A673 (cell line): Measurements from ENCODE around the gene DYNLT2. TPM values are rescaled to one million over a fixed set of nuclear protein-coding genes. Genes with fewer than 3 reads are reported as not detected.

Experiments used
- BruUV-seq: library from RNA; stranded (reverse); fragments of 400-500 nt; replicated peaks from 2 replicates; lab custom pipeline; 2021; lab: Mats Ljungman, UMichigan
- CTCF ChIA-PET: fragments of 300-600 bp; sonication (Branson Sonifier 250); formaldehyde crosslinking; loops from one replicate; lab custom pipeline; 2022; ENCODE audit warnings: antibody characterized with exemption; lab: Charles Lee
- POLR2A ChIA-PET: fragments of 300-600 bp; sonication (Branson Sonifier 250); formaldehyde crosslinking; loops from one replicate; lab custom pipeline; 2022; ENCODE audit warnings: antibody characterized with exemption; ENCODE audit not compliant: low non-redundant PET; lab: Charles Lee
- DNase-seq: peaks from one replicate; pipeline ENCODE4 v3.0.0-alpha.2; 2015; ENCODE audit warnings: low spot score
- H3K27ac ChIP-seq: fragments of 200-600 bp; sonication (generic); 2 replicates; pipeline ENCODE4 v1.5.1; 2016; ENCODE audit warnings: mixed run types, low read depth, mild to moderate bottlenecking, mixed read lengths, antibody characterized with exemption, low read length; ENCODE audit not compliant: poor library complexity, severe bottlenecking
- H3K27me3 ChIP-seq: fragments of 200-600 bp; sonication (generic); replicated peaks from 2 replicates; pipeline ENCODE4 v1.6.1; 2017; ENCODE audit warnings: mixed run types, low read depth, mild to moderate bottlenecking, mixed read lengths, antibody characterized with exemption, low read length; ENCODE audit not compliant: insufficient read depth, poor library complexity
- H3K36me3 ChIP-seq: fragments of 200-600 bp; sonication (generic); 2 replicates; pipeline ENCODE4 v1.6.1; 2016; ENCODE audit warnings: mixed run types, mild to moderate bottlenecking, mixed read lengths, antibody characterized with exemption, low read length; ENCODE audit not compliant: insufficient read depth, poor library complexity, severe bottlenecking
- H3K4me1 ChIP-seq: fragments of 200-600 bp; sonication (generic); 2 replicates; pipeline ENCODE4 v1.6.1; 2017; ENCODE audit warnings: mixed run types, mild to moderate bottlenecking, mixed read lengths, antibody characterized with exemption, low read length; ENCODE audit not compliant: insufficient read depth, poor library complexity, severe bottlenecking
- H3K4me3 ChIP-seq: fragments of 200-600 bp; sonication (generic); 2 replicates; pipeline ENCODE4 v1.5.1; 2016; ENCODE audit warnings: low read depth, mixed run types, mild to moderate bottlenecking, mixed read lengths, low read length; ENCODE audit not compliant: poor library complexity, severe bottlenecking
- H3K9me3 ChIP-seq: fragments of 200-600 bp; sonication (generic); 2 replicates; pipeline ENCODE4 v1.6.1; 2016; ENCODE audit warnings: mixed run types, low read depth, mild to moderate bottlenecking, mixed read lengths, antibody characterized with exemption, low read length; ENCODE audit not compliant: poor library complexity, severe bottlenecking
- EZH2 ChIP-seq: fragments of 200-600 bp; sonication (generic); IDR thresholded peaks from 2 replicates; pipeline ENCODE4 v1.6.1; 2017; ENCODE audit warnings: borderline replicate concordance, low read depth, mild to moderate bottlenecking, mixed read lengths, antibody characterized with exemption, low read length; ENCODE audit not compliant: poor library complexity, severe bottlenecking
- intact Hi-C: fragments of 100-400 bp; cut with micrococcal nuclease; formaldehyde crosslinking; loops from one replicate; pipeline ENCODE4 v1.10.0; 2022; ENCODE audit not compliant: unreplicated experiment
- total RNA-seq: library from RNA; stranded (reverse); gene quantifications from 2 replicates; pipeline ENCODE4 v1.2.3, GENCODE V29; 2021
- TF ChIP-seq, protein P1 (sequence below): fragments of 300-800, 200-600 bp; sonication (generic); conservative IDR thresholded peaks from 2 replicates; pipeline ENCODE4 v1.5.1; 2017; ENCODE audit warnings: low read depth, mild to moderate bottlenecking, antibody characterized with exemption, low read length, moderate library complexity, mixed read lengths

The DYNLT2 gene
- total RNA-seq, 1 experiment from 2014 or later: 2.4 TPM

DNA sequence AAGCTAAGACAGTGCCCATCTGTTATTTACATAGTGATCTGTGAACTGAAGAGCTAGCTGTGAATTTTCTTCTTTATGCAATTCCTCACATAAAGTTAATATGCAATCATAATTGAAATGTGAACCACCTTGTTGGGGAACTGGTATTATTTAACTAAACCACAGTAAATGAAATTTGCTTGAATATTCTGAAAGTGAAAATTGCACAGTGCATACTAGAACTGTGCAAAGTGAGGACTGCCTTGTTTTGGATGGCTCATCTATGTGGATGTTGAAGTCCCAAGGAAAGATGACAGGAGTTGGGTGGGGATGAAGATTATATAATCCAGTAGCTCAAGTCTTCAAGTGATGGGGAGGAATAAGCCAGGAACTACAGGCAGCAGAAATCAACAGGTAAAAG, 21.4 kb downstream of the DYNLT2 start:
- Histone ChIP-seq H3K4me1 (peaks cover 18% of the 10 kb centered on the region), H3K27ac (no peak overlapping the region), H3K36me3 (no peaks in the 10 kb centered on the region), H3K4me3 (no peak overlapping the region), H3K9me3 (no peaks in the 10 kb centered on the region), H3K27me3 (no peaks in the 10 kb centered on the region)
- intact Hi-C loops: no loop called here
- BruUV-seq: no TSS peak
- DNase-seq: no peak
- CTCF ChIA-PET: no interaction called here
- POLR2A ChIA-PET: no interaction called here
- TF ChIP-seq, protein P1, sequence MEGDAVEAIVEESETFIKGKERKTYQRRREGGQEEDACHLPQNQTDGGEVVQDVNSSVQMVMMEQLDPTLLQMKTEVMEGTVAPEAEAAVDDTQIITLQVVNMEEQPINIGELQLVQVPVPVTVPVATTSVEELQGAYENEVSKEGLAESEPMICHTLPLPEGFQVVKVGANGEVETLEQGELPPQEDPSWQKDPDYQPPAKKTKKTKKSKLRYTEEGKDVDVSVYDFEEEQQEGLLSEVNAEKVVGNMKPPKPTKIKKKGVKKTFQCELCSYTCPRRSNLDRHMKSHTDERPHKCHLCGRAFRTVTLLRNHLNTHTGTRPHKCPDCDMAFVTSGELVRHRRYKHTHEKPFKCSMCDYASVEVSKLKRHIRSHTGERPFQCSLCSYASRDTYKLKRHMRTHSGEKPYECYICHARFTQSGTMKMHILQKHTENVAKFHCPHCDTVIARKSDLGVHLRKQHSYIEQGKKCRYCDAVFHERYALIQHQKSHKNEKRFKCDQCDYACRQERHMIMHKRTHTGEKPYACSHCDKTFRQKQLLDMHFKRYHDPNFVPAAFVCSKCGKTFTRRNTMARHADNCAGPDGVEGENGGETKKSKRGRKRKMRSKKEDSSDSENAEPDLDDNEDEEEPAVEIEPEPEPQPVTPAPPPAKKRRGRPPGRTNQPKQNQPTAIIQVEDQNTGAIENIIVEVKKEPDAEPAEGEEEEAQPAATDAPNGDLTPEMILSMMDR: no peak
- no peak for TF ChIP-seq EZH2

DNA sequence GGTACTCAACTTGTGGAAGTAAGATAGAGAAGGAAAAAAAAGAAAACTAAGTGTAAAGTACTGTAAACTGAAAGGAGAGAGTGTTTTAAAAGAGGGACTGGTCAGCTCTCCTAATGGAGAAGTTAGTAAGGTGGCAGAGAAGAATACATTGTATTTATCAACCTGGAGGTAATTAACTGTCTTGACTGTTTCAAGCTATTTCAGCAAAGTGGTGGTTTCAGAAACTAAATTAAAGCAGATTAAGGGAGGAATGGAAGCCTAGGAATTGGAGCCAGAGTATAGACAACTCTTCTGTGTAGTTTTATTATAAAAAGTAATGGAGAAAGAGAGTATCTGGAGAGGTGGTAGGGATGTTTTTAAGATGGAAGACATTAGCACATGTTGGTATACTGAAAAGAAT, 24.4 kb downstream of the DYNLT2 start:
- DNase-seq: no peak
- no peak overlapping the region for H3K27ac ChIP-seq
- H3K36me3 ChIP-seq: no peaks in the 10 kb centered on the region
- TF ChIP-seq EZH2: no peak
- TF ChIP-seq, protein P1: no peak
- H3K27me3 ChIP-seq: no peaks in the 10 kb centered on the region
- H3K4me1 ChIP-seq: peaks cover 25% of the 10 kb centered on the region
- ChIA-PET CTCF (no interaction called here), POLR2A (no interaction called here)
- no TSS peak for BruUV-seq
- intact Hi-C loops: no loop called here
- H3K4me3 ChIP-seq: no peak overlapping the region
- no peaks in the 10 kb centered on the region for H3K9me3 ChIP-seq

DNA sequence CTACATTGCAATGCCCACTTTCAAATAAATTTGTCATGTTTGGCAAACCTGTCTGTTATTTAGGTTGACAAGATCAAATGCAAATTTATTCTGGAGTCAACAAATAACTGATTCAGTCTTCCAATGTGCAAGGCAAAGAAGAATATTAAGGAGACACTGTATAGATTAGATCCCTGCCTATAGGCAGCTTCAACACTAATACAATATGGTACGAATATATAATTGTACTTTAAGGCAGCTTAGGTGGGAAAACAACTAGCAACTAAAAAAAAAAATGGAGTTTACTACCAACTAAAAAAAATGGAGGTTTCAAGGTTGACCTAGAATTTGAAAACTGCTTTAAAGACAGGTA, 25.3 kb downstream of the DYNLT2 start:
- Histone ChIP-seq H3K4me1 (peaks cover 32% of the 10 kb centered on the region), H3K27me3 (no peaks in the 10 kb centered on the region), H3K9me3 (no peaks in the 10 kb centered on the region), H3K27ac (no peak overlapping the region), H3K36me3 (no peaks in the 10 kb centered on the region), H3K4me3 (no peak overlapping the region)
- TF ChIP-seq, protein P1: no peak
- no peak for TF ChIP-seq EZH2
- DNase-seq: no peak
- CTCF ChIA-PET: no interaction called here
- POLR2A ChIA-PET: no interaction called here
- intact Hi-C loops: no loop called here
- BruUV-seq: no TSS peak
